GM12801 (cell line): ENCODE data around the gene LYPLA2.

Experiments
- CTCF ChIP-seq: IDR thresholded peaks from one replicate; pipeline ENCODE4 v1.5.1; 2011; ENCODE audit warnings: control low read depth; ENCODE audit not compliant: insufficient read length; ENCODE audit errors: extremely low read depth

Gene LYPLA2

GRCh38 chr1:23799570-23800399 is 8.8 kb downstream of the LYPLA2 start:
- TF ChIP-seq CTCF = no peak

GRCh38 chr1:23800400-23801337 is 9.7 kb downstream of the LYPLA2 start, which contains the start of gene GALE:
Gene GALE (minus strand): TSS chr1:23800754. CDS start chr1:23799007, 1,747 bp downstream.
- TF ChIP-seq CTCF = no peak

- TF ChIP-seq CTCF = no peak
These were observed 10.4 kb downstream of the LYPLA2 start for GRCh38 chr1:23801338-23801748.

GRCh38 chr1:23801876-23802275 is 10.9 kb downstream of the LYPLA2 start:
- no peak for TF ChIP-seq CTCF

GRCh38 chr1:23803674-23804073 is 12.7 kb downstream of the LYPLA2 start:
- no peak for TF ChIP-seq CTCF

GRCh38 chr1:23804183-23804835 is 13.4 kb downstream of the LYPLA2 start:
- no peak for TF ChIP-seq CTCF

GRCh38 chr1:23805025-23805424 is 14.1 kb downstream of the LYPLA2 start:
- no peak for TF ChIP-seq CTCF
